ENCODE data around the gene MOV10L1.

DNA sequence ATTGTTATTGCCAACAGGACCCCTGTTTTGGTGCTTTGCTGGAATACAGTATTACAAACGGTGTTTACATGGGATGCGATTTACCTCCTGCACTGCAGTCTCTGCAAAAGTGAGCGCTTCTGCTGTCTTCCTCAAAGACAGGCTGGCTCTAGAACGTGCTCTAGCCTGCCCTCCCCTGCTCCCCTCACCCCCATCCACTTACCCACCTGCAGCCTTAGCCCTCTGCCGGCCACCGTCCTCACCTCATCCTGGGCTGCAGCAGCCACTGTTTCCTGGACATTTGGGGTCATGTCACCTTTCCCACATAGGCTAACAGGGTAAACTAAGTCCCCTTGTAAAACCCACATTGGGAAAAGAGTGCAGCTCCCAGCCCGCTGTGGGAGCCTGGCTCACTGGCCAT, 71.1 kb downstream of the MOV10L1 start:
- no peak for TF ChIP-seq POLR2A (IDR thresholded peaks at IDR 0.05)
- TF ChIP-seq, protein P1, sequence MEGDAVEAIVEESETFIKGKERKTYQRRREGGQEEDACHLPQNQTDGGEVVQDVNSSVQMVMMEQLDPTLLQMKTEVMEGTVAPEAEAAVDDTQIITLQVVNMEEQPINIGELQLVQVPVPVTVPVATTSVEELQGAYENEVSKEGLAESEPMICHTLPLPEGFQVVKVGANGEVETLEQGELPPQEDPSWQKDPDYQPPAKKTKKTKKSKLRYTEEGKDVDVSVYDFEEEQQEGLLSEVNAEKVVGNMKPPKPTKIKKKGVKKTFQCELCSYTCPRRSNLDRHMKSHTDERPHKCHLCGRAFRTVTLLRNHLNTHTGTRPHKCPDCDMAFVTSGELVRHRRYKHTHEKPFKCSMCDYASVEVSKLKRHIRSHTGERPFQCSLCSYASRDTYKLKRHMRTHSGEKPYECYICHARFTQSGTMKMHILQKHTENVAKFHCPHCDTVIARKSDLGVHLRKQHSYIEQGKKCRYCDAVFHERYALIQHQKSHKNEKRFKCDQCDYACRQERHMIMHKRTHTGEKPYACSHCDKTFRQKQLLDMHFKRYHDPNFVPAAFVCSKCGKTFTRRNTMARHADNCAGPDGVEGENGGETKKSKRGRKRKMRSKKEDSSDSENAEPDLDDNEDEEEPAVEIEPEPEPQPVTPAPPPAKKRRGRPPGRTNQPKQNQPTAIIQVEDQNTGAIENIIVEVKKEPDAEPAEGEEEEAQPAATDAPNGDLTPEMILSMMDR (IDR thresholded peaks at IDR 0.05): no peak

Data from Peyer's patch (tissue), 4 donors.